Measurements from ENCODE around the gene MYCL.
"Not testable (repeated sequence)": the region's sequence is repeated elsewhere in the genome, so short reads cannot be mapped to it uniquely, and the experiment has no call there.

MYCL gene

DNA sequence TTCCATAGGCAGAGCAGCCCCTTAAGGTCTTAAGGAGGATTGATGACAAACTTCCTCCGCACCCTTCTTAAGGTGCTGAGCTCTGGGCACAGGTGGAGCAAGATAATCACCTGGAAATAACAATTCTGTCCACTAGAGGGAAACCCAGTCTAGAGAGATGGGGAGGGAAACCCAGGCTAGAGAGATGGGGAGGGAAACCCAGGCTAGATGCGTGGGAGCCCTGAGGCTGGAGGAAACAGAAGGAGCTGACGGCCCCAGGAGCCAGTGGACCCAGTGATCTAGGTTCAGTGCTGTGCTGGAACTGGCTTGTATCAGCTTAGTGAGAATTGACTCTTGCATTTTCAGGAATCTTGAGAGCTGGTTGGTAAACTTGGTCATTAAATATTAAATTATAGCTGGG is 17.8 kb upstream of the MYCL start:
- peak; percentile 52 for FAIRE-seq

DNA sequence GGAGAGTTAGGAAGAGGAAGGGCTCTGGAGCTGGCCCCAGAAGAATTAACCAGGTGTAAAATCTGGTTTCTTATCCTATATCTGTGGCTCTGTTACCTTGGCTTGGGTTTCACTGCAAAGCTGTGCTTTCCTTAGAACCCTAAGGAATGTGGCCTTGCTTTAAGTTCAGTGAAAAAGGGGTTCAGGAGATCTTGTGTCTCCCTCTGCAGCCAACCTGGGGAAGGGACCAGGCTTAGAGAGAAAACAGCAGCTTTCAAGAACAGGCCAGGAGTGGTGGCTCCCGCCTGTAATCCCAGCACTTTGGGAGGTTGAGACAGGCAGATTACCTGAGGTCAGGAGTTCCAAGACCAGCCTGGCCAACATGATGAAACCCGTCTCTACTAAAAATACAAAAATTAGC is 16.1 kb upstream of the MYCL start:
- DNase-seq (ENCODE audit: low spot score) (no peak), FAIRE-seq (no peak)

More for the DNA sequence above, 17.8 kb upstream of the MYCL start:
- peak; percentile 57 for DNase-seq (ENCODE audit: low spot score)

DNA sequence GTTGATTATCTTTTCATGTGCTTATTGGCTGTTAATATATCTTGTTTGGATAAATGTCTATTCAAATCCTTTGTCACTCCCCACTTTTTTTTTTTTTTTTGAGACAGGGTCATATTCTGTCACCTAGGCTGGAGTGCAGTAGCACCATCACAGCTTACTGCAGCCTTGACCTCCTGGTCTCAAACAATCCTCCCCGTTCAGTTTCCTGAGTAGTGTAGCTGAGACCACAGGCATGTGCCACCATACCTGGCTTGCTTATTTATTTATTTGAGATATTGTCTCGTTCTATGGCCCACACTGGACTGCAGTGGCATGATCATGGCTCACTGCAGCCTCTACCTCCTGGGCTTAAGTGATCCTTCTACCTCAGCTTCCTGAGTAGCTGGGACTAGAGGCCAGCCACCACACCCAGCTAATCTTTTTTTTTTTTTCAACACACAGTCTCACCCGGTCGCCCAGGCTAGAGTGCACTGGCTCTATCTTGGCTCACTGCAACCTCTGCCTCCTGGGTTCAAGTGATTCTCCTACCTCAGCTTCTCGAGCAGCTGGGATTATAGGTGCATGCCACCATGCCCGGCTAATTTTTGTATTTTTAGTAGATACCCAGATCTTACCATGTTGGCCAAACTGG is 13.9 kb upstream of the MYCL start:
- DNase-seq (ENCODE audit: low spot score) (no peak), FAIRE-seq (no peak)

DNA sequence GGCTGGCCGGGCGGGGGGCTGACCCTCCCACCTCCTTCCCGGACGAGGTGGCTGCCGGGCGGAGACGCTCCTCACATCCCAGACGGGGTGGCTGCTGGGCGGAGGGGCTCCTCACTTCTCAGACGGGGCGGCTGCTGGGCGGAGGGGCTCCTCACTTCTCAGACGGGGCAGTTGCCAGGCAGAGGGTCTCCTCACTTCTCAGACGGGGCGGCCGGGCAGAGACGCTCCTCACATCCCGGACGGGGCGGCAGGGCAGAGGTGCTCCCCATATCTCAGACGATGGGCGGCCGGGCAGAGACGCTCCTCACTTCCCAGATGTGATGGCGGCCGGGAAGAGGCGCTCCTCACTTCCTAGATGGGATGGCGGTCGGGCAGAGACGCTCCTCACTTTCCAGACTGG is 11.4 kb upstream of the MYCL start:
- not testable (repeated sequence) for FAIRE-seq

DNA sequence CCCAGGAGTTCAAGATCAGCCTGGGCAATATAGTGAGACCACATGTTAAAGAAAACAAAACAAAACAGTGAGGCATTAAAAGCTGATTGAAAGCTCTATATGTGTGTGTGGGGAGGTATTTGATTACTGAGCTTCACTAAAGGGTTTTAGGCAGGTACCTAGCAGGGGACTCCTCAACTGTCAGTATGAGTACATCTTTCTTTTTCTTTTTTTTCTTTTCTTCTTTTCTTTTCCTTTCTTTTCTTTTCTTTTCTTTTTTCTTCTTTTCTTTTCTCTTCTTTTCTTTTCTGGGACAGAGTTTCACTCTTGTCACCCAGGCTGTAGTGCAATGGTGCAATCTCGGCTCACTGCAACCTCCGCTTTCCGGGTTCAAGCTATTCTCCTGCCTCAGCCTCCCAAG is 8.5 kb upstream of the MYCL start:
- DNase-seq (ENCODE audit: low spot score) (no peak), FAIRE-seq (no peak)

More for the DNA sequence above, 11.4 kb upstream of the MYCL start:
- not testable (repeated sequence) for DNase-seq (ENCODE audit: low spot score)

DNA sequence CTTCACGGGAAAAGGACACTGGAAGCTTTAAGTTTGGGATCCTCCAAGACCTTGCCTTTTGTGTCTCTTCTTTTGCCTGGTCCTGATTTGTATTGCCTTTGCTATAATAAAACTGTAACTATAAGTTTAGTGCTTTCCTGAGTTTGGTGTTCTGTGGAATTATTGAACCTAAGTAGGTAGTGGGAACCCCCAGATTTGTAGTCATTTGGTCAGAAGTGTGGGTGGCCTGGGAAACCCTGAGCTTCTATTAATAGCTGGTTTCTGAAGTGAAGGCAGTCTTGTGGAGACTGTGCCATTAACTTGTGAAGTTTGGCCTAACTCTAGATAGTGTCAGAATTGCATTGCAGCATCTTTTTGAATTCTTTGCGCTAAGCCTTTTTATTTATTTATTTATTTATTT is 6.8 kb upstream of the MYCL start:
- FAIRE-seq: no peak
- no peak for DNase-seq (ENCODE audit: low spot score)

DNA sequence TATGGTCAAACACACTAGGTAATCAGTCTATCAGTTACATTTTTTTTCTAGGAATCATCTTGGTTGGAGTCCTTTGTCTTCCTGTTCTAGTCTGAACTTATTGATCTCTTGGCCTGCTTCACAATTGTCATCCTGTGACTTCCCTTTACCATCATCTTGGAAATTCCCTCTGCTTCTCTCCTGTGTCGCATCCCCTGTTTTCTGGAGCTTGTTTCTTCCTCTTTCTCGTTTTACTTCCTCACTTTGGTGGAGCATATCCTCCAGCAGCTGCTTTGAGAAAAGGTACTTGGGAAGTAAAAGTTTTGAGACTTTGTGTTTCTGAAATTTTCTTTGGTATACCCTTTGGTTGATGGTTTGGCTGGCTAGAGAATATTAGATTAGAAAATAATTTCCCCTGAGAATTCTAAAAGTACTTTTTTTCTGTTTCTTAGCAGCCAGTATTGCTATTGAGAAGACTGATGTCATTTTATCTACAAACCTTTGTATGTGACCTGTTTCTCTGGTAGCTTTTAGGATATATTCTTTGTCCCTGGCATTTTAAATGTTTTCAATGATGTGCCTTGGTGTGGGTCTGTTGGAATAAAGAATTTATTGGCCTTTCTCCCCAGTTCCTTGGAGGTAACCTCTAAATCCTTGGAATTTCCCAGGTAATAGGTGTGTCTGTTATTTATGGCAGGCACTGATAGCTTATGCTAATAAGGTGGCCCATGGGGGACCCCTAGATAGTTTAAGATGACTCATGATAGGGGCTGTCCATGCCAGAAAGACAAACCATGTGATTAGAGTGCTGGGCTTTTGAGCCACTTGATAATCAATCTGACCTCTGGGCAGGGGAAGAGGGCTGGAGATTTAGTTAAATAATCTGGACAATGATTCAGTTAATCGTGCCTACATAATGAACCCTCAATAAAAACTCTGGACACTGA is 6.1 kb upstream of the MYCL start:
- no peak for DNase-seq (ENCODE audit: low spot score)
- no peak for FAIRE-seq

DNA sequence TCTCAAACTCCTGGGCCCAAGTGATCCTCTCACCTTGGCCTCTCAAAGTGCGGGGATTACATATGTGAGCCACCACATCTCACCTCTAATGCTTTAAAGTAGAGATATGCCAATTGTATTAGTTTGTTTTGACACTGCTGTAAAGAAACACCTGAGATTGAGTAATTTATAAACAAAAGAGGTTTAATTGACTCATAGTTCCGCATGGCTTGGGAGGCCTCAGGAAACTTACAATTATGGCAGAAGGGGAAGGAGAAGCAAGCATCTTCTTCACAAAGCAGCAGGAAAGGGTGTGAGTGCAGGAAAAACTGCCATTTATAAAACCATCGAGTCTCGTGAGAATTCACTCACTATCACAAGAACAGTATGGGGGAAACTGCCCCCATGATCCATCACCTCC is 3.5 kb upstream of the MYCL start:
- no peak for DNase-seq (ENCODE audit: low spot score)
- no peak for FAIRE-seq

DNA sequence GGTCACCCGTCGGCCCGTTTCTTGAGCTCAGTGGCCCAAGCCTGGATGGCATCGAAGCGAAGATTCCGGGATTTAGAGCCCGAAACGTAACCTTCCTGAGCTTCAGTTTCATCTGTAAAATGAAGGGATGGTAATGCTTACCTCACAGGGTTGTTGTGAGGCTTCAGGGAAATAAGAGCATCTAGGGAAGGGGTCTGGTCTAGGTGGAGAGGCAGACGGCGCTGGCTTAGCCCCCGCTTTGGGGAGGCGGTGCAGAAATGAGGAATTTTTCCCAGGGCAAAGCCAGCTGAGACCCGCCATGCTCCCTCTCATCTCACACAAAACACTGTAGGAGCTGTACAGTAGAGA is 717 bp upstream of the MYCL start:
- no peak for FAIRE-seq
- DNase-seq (ENCODE audit: low spot score): no peak

DNA sequence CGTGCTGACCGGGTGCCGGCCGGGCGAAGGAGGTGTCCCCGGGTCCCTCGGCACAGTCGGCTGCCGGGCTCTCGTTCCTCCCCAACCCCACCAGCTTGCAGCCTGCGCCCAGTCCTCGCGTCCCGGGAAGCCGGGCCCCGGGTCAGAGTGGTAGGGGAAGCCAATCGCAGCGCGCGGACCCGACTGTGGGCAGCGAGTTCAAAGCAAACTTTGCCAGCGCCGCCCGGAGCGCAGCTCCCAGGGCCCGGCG is 328 bp downstream of the MYCL start:
- no peak for FAIRE-seq
- DNase-seq (ENCODE audit: low spot score): no peak

DNA sequence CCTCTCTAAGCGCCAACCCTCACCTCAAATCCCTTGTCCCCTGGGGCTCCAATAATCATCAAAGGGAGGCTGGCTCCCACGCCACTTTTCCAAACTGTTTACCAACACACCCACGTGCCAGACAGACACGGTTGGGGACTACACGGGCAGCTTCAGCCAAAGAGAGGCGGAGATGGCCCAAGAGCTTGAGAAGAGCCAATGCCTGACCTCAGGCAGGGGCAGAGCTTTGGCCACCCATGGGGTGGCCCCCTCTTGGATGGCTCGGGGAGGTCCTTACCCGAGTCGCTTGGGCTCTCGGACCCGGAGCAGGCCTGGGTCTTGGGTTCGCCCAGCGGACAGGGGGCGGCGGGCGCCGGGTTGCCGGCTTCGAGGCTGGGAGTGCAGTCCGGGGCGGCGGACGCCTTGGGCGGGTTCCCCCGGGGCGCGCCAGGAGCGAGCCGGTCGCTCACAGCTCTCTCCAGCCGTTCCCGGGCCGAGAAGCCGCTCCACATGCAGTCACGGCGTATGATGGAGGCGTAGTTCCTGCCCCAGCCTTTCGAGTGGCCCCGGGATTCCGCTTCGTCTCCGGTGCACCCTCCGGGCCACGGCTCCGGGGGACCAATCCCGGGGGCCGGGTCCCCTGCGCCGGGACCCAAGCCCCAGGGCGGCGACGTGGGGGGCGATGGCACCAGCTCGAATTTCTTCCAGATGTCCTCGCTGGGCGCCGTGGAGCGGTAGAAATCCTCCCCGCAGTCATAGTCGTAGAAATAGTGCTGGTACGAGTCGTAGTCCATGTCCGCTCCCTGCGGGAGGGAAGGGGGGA is 854 bp downstream of the MYCL start:
- DNase-seq (ENCODE audit: low spot score) (no peak), FAIRE-seq (no peak)

DNA sequence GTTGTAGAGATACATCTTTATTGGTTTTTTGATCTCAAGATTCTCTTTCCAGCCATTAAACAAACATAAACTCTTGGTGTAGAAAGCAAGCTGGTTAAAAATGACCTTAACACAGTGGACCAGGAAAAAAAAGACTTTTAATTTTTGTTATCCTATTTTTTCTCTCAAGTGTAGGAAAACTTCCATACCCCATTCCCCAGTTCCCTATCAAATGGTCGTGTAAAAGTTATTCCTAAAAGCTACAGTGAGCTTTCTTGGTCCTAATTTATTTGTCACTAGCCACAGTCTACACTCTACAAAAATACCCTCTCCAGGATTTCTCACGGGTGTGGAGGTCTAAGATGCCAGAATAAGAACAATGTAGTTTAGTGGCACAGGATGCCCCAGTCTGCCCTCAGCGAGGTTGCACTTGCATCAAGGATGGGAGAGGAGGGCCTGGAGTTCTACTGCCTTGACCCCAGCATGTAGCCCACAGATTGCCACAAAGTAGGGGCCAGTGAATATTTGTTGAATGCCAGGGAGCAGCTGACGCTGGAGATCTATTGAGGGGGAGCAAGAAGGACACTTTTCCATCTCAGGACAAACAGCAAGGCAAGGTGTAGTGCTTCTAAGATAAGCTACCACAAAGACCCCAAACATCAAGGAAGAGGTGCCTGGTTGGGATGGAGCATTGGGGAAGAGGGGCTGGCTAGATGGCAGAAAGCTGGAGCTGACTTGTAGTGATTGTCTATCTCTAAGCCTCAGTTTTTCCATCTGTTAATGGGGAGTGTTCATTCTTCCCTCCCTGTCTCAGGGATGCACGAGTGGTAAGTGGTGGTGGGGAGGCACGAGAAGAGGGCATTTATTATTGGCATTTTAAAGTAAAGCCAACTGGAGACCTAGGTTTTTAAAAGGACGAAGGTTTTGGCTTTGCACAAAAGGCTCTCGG is 1.8 kb downstream of the MYCL start:
- DNase-seq (ENCODE audit: low spot score): no peak
- no peak for FAIRE-seq

DNA sequence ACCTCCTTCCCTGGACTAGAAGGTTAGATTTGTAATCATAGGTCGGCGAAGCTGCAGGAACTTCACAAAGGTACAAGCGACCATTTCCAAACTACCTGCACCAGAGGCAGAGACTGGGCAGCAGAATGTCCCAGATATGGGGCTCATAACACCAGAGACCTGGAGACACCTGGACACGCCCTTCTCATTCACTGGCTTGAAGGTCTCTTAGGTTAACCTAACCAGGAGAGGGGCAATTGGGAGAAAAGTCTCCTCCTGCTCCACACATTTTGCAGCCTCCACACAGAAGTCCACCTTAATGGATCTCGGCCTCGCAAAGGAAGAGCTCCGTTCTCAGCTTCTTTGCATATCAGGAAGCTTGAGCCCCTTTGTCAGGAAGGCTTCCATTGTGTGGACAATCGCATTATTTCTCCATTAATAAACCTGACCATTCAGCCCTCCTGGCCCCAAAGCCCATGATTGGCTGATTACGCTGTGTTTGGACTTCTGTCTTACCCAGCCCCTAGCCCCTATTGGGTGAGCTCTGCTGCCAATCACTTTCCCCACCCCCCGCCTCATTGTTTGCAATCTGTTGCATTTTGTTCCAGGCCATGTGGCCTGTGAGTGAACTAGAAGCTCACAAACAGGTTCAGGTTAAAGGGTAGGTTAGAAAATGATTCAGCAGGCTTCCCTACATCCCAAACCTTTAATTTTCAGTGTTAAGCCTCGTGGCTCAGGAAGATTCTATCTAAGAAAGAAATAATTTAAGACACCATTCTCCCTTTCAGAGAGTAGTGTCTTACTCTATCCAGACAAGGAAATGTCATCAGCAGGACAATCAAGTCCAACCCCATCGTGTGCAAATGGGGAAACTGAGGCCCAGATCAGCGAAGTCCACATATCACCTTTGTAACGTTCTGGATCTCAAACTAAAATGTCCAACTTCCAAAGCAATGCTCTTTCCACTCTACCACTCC is 2.8 kb downstream of the MYCL start:
- no peak for DNase-seq (ENCODE audit: low spot score)
- no peak for FAIRE-seq

DNA sequence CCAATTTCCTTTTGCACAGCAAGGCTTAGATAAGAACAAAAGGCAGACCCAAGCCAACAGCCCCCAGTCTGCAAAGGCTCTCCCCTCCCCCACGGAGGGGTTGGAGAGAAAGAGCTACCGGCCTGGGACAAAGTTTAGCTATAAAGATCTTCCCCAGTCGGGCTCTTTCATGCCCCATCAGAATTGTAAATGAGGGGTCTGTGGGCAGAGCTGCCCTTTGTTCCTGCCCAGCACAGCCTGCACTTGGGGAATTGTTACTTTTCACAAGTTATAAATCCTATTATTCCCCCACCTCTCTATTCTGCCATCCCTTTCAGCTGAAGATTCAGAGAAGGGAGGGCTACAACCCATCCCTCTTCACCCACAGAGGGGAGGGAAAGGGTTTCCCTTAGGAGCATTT is 3.5 kb downstream of the MYCL start:
- no peak for FAIRE-seq

DNA sequence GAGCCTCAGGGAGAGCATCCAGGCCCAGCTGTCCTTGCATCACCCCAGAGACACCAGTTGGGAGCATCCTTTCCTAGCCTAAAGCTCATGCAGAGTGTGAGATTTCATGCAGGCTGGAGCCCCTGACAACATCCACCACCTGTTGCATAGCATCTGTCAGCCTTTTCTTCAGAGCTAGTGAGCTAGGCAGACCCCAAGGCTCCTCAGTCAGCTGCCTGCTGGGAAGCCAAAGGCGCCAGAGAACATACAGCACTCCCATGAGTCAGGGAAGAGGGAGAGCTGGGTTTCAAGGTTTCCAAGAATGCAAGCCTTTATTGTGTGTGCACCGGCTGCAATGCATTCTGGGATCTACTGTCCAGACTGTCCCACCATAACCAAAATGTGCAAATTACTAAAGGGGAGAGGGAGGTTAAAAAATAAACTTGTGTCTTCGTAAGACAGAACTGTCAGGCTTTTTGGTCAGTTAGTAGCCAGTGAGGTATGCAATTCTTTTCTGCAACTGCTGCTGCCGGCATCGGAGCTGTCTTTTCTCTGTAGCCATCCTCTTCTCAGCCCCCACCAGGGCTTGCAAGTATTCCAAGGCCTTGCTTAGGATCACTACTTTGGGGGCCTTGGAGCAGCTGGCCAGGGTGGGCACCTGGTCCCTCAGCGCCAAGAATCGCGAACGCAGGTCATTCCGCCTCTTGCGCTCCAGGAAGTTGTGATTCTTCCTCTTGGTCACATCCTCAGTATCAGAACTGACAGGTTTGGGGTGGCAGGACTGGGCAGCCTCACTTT is 4.6 kb downstream of the MYCL start:
- FAIRE-seq: no peak
- DNase-seq (ENCODE audit: low spot score): no peak

More for the DNA sequence above, 3.5 kb downstream of the MYCL start:
- DNase-seq (ENCODE audit: low spot score): no peak

DNA sequence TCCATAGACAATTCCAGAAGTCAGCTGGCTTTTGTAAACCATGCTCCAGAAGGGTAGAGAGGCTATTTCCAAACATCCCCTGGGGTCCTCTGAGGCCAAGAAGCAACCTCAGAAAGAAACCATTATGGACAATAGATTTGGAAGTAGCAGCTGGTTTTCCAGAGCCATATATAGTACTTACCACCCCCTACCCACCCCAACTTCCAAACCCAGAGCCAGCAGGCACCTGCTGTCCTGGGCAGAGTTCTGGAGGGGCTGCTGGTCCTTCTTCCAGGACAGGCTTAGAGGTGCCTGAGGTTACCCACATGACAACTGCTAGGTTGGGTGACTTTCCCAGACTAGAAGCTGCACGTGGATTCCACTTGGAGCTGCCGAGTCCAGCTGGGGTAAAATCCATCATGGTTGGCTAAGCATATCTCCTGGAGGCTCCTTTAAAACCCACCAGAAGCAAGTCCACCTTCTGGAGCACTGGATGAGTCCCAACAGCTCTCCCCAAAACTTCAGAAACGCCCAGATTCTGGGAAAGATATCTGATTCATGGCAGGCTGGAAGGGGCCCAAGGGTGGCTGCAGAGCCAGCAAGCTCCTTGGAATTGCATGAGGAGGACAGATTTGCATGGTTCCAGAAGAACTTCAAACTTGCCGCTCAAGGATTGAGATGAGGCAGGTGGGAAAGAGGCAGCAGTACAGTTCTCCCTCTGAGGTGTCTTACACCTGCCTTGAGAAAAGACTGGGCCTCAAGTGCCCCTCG is 5.8 kb downstream of the MYCL start:
- FAIRE-seq (no peak), DNase-seq (ENCODE audit: low spot score) (no peak)

DNA sequence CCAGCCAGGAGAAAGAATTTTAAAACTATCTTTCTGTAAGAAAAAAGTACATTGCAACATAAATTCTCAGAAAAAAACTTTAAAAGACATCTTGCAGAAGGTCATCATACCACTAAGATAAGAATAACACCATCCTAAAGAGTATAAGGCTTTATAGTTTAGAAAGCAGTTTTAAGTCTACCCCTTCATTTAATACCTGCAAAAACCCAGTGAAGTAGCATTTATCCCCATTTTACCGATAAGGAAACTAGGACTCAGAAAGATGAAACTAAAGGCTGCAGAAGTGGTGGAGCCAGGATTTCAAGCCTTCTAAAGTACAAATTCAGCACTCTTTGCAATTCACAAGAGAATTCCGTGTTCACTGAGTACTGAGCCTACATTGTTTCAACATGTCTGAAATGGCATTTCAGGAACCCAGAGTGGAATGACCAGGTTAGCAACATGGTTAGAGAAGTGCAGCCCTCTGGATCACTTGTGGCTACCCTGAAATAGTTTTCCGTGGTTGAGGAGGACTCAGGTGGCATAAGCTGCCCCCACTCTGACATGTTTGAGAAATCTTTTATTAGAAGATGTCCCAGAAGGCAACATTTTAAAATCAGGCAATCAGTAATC is 6.7 kb downstream of the MYCL start:
- FAIRE-seq: no peak
- DNase-seq (ENCODE audit: low spot score): no peak
